Activated T-helper 2 cell treated with anti-CD3 and anti-CD28 coated beads, Interferon-gamma antibody, Interleukin-2, Interleukin-4, amounts not matched to agents 10 μg/mL and 5 μg/mL and 100 μg/mL, durations not matched to agents 14 hours and 24 hours and 36 hours (primary cell): ENCODE measurements around the gene PPP1R14B. TPM values are rescaled to one million over a fixed set of nuclear protein-coding genes. Genes with fewer than 3 reads are reported as not detected.

Experiments
- DNase-seq: peaks from one replicate; pipeline ENCODE4 v3.0.0; 2021; ENCODE audit warnings: low spot score
- H3K27ac Mint-ChIP-seq: one replicate; pipeline ENCODE4 v1.8.0; 2021; ENCODE audit warnings: mixed read lengths
- H3K27me3 Mint-ChIP-seq: one replicate; pipeline ENCODE4 v1.8.0; 2021; ENCODE audit warnings: low read depth, mixed read lengths
- H3K36me3 Mint-ChIP-seq: one replicate; pipeline ENCODE4 v1.8.0; 2021; ENCODE audit warnings: low read depth, mixed read lengths
- H3K4me1 Mint-ChIP-seq: one replicate; pipeline ENCODE4 v1.8.0; 2021; ENCODE audit warnings: low read depth, mixed read lengths
- H3K4me3 Mint-ChIP-seq: one replicate; pipeline ENCODE4 v1.8.0; 2021; ENCODE audit warnings: low read depth, mild to moderate bottlenecking, moderate library complexity, mixed read lengths
- H3K9me3 Mint-ChIP-seq: one replicate; pipeline ENCODE4 v1.8.0; 2021; ENCODE audit warnings: mixed read lengths
- intact Hi-C: fragments of 100-400 bp; cut with micrococcal nuclease; formaldehyde crosslinking; loops from one replicate; pipeline ENCODE4 v1.15.1; 2023
- total RNA-seq: library from RNA; stranded (reverse); gene quantifications from 2 replicates; pipeline ENCODE4 v1.2.3, GENCODE V29; 2022

PPP1R14B gene
- 262 and 273 TPM in 2 replicates for total RNA-seq

DNA sequence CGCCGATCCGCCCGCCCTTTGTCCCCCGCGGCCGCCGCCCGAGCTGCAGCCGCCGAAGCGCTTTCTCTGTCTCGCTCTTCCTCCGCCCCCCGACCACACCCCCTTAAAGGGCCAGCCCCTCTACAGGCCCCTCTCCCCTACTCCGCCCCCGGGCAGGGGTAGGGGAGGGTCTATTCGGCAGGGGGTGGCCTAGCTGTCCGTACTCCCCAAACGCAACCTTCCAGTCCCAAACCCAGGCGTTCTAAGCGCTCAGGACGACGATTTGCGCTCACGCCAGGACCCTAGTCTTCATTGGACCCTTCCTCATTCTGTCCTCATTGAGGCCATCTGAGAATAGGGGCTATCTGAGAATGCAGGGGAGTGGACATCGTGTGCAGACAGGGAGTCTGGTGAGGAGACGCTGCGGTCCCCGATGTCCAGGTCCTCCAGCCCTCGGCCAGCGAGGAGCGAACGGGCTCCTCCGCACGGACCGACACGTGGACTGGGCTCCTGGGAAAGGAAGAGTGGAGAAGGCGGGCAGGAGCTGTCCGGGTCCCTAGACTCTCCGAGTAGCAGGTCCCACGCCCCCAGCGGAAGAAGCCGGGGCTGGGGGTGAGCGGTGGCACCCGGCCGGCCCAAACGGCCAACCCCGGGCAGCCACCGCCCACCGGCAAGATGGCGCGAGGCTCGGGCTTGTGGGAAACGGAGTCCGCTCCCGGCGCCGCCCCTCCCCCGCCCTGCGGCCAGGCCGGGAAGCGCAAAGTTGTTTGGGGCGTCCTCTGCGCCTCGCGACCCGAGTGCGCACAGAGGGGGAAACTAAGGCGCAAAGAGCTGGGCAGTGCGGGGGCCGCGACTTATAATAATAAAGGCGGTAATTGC, at the start of gene PPP1R14B:
Gene PPP1R14B, minus strand, starts transcription at position 73 of the 858 bp plus-strand sequence. CDS start 270 bp downstream, outside the sequence.
- peak within 1 kb of the TSS; percentile 91 for H3K4me3 Mint-ChIP-seq
- intact Hi-C loops, result loop anchor here (1.0 kb wide), 1 partner anchor 63 kb away; no protein-coding TSS in a partner anchor
- peak within 1 kb of the TSS; percentile 88 for H3K27ac Mint-ChIP-seq
- peaks cover 28% of the 10 kb centered on the region for H3K4me1 Mint-ChIP-seq
- H3K36me3 Mint-ChIP-seq, result peaks cover 18% of the 10 kb centered on the region
- DNase-seq, result peak; percentile 78
- H3K9me3 Mint-ChIP-seq, result no peaks in the 10 kb centered on the region
- H3K27me3 Mint-ChIP-seq, result no peaks in the 10 kb centered on the region

- no peaks in the 10 kb centered on the region for H3K36me3 Mint-ChIP-seq
- H3K27me3 Mint-ChIP-seq, result peaks cover 73% of the 10 kb centered on the region
- no peak for DNase-seq
- no peaks in the 10 kb centered on the region for H3K9me3 Mint-ChIP-seq
- intact Hi-C loops, result no loop called here
- no peak overlapping the region for H3K27ac Mint-ChIP-seq
- H3K4me1 Mint-ChIP-seq, result peaks cover 12% of the 10 kb centered on the region
- no peak overlapping the region for H3K4me3 Mint-ChIP-seq
Observed at GRCh38 chr11:64296236-64296635, 49.5 kb upstream of the PPP1R14B start.

- Mint-ChIP-seq H3K4me1 (peaks cover 11% of the 10 kb centered on the region), H3K27me3 (peaks cover 75% of the 10 kb centered on the region), H3K4me3 (no peak overlapping the region), H3K36me3 (no peaks in the 10 kb centered on the region), H3K27ac (no peak overlapping the region), H3K9me3 (no peaks in the 10 kb centered on the region)
- DNase-seq, result no peak
- intact Hi-C loops, result no loop called here
Observed at GRCh38 chr11:64295760-64296159, 49.0 kb upstream of the PPP1R14B start.

DNA sequence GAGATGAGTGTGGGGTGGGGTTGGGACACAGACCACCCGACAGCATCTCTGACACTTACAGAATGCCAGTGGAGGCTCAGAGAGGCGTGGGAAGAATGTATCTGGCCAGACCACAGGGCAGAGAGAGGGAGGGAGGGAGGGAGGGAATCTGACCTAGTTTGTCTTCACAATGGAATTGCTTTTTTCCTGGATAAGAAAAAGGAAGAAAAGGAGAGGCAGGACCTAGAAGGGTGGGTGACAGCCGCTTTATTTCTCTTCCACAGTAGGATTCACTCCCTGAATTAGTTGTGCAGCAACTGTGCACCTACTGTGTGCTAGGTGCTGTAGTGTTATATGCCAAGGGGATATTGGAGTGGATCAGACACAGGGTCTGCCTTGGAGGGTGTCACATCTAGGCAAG, 48.0 kb upstream of the PPP1R14B start:
- intact Hi-C loops, result no loop called here

GRCh38 chr11:64292460-64293254, 45.9 kb upstream of the PPP1R14B start:
- intact Hi-C loops, result no loop called here
- DNase-seq, result no peak
- Mint-ChIP-seq H3K36me3 (no peaks in the 10 kb centered on the region), H3K4me1 (peaks cover 6% of the 10 kb centered on the region), H3K4me3 (peak overlapping the region; percentile 33), H3K27me3 (peaks cover 61% of the 10 kb centered on the region), H3K27ac (no peak overlapping the region), H3K9me3 (no peaks in the 10 kb centered on the region)

More for the DNA sequence above, 48.0 kb upstream of the PPP1R14B start:
- H3K27ac Mint-ChIP-seq, result no peak overlapping the region
- no peaks in the 10 kb centered on the region for H3K36me3 Mint-ChIP-seq
- no peak overlapping the region for H3K4me3 Mint-ChIP-seq
- H3K4me1 Mint-ChIP-seq, result peaks cover 8% of the 10 kb centered on the region
- no peak for DNase-seq
- no peaks in the 10 kb centered on the region for H3K9me3 Mint-ChIP-seq
- H3K27me3 Mint-ChIP-seq, result peaks cover 73% of the 10 kb centered on the region

DNA sequence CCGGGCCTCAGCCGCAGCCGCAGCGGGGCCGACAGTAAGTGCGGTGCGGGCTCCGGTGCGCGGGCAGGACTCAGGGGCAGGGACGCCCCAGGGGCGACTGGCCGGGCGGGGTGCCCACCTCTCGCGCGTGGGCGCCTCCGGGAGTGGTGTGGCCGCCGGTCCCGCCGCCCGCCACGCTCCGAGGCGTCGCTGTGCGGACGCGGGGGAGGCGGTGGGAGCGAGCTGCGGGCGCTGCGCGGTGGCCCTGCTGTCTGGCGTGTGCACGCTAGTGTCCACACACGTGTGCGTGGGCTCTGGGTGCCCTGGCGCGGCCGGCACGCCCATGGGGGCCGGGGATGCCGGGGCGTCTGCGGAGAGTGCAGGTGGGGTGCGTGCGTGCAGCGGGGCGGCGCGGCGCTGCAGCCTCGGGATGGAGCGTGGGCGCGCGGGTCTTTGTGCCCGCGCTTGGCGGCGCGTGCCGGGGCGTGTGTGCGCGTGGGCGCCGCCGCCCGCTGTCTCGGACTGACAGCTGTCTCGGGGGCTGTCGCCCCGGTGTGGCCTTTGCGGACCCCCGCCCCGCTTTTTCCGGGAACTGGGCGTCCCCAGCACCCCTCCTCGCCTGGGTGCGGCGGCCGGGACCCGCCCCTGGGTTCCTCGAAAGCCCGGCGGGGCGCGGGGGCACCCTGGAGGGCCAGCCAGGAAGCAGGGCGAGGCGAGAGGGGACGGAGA, 45.2 kb upstream of the PPP1R14B start:
- intact Hi-C loops, result no loop called here

GRCh38 chr11:64291262-64291751, 44.6 kb upstream of the PPP1R14B start, which contains the start of gene KCNK4:
Gene KCNK4 (plus strand): TSS chr11:64291302. CDS start chr11:64293019, 1,717 bp downstream.
- intact Hi-C loops, result no loop called here
- Mint-ChIP-seq H3K4me3 (no peak within 1 kb of the TSS), H3K36me3 (no peaks in the 10 kb centered on the region), H3K27me3 (peaks cover 48% of the 10 kb centered on the region), H3K27ac (no peak within 1 kb of the TSS), H3K4me1 (peaks cover 9% of the 10 kb centered on the region), H3K9me3 (no peaks in the 10 kb centered on the region)
- no peak for DNase-seq

More for the DNA sequence above, 45.2 kb upstream of the PPP1R14B start:
- Mint-ChIP-seq H3K27ac (no peak overlapping the region), H3K9me3 (no peaks in the 10 kb centered on the region), H3K4me3 (no peak overlapping the region), H3K4me1 (peaks cover 6% of the 10 kb centered on the region), H3K27me3 (peaks cover 54% of the 10 kb centered on the region), H3K36me3 (no peaks in the 10 kb centered on the region)
- no peak for DNase-seq

DNA sequence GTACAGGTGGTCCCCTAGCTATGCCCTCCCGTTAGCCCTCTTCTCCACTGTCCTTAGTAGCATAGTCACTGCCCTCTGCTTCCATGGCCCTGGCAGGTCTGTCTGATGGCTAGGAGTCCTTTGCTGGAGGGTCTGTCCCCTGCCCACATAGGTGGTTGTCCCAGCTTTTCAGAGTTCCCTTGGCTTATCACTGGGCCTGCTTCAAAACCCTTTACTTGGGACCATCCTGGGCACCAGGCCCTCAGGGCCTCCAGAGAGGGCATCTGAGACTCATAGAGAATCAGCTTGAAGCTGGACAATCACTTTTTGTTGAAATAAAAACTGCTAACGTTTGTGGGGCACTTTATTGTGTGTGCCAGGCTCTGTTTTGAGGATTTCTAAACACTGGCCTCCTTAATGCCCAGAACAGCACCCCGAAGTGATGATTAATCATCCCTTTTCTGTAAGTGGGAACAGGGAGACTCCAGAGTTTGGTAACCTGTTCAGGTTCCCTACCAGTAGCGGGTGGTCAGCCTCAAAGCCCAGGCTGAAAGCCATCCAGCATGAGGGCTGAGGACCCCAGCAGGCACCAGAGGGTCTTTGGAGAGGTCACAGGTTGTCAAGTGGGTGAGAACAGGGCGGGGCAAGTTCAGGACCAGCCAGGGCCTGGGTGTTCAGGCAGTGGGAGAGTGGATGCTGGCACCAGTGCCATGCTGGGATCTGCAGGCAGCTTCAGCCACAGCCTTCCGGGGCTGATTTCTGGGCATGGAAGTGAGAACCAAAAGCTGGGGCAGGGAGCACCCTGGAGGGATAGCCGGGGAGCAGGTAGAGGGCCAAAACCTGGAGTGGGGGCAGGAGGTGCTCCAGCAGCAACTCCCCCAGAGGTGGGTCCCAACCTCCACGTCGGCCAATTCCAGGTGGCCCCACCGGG, 43.9 kb upstream of the PPP1R14B start:
- Mint-ChIP-seq H3K9me3 (no peaks in the 10 kb centered on the region), H3K4me1 (peaks cover 10% of the 10 kb centered on the region), H3K4me3 (no peak overlapping the region), H3K36me3 (no peaks in the 10 kb centered on the region), H3K27me3 (peaks cover 41% of the 10 kb centered on the region), H3K27ac (no peak overlapping the region)
- intact Hi-C loops, result no loop called here
- DNase-seq, result no peak

- Mint-ChIP-seq H3K9me3 (no peaks in the 10 kb centered on the region), H3K36me3 (no peaks in the 10 kb centered on the region), H3K27me3 (peaks cover 29% of the 10 kb centered on the region), H3K4me1 (peaks cover 10% of the 10 kb centered on the region), H3K27ac (no peak overlapping the region), H3K4me3 (no peak overlapping the region)
- intact Hi-C loops, result no loop called here
- DNase-seq, result no peak
Observed at GRCh38 chr11:64289002-64289564, 42.3 kb upstream of the PPP1R14B start.

DNA sequence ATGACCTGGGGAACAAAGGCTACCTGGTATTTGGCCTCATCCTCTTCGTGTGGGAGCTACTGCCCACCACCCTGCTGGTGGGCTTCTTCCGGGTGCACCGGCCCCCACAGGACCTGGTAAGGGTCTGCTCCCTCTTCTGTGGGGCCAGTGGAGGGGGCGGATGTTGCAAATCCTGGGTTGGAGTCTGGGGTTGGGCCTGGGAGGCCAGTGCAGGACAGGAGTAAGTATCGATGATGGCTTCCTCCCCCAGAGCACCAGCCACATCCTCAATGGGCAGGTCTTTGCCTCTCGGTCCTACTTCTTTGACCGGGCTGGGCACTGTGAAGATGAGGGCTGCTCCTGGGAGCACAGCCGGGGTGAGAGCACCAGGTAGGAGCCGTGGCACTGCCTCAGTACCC, 41.6 kb upstream of the PPP1R14B start:
- Mint-ChIP-seq H3K27ac (no peak overlapping the region), H3K9me3 (no peaks in the 10 kb centered on the region), H3K36me3 (no peaks in the 10 kb centered on the region), H3K4me1 (peaks cover 12% of the 10 kb centered on the region), H3K4me3 (no peak overlapping the region), H3K27me3 (peaks cover 22% of the 10 kb centered on the region)
- DNase-seq, result no peak
- intact Hi-C loops, result no loop called here

- H3K27ac Mint-ChIP-seq, result no peak overlapping the region
- intact Hi-C loops, result no loop called here
- H3K36me3 Mint-ChIP-seq, result no peaks in the 10 kb centered on the region
- H3K4me1 Mint-ChIP-seq, result peaks cover 13% of the 10 kb centered on the region
- no peaks in the 10 kb centered on the region for H3K9me3 Mint-ChIP-seq
- H3K27me3 Mint-ChIP-seq, result peaks cover 17% of the 10 kb centered on the region
- H3K4me3 Mint-ChIP-seq, result peak overlapping the region; percentile 17
- no peak for DNase-seq
Observed at GRCh38 chr11:64287676-64288352, 41.1 kb upstream of the PPP1R14B start.
